Iris pigment epithelial cell (primary cell): ENCODE measurements around the gene FOXB1.

ENCODE experiments used
- DNase-seq: peaks from one replicate; pipeline ENCODE4 v3.0.0-alpha.2; 2011; ENCODE audit warnings: low read depth

Gene FOXB1

DNA sequence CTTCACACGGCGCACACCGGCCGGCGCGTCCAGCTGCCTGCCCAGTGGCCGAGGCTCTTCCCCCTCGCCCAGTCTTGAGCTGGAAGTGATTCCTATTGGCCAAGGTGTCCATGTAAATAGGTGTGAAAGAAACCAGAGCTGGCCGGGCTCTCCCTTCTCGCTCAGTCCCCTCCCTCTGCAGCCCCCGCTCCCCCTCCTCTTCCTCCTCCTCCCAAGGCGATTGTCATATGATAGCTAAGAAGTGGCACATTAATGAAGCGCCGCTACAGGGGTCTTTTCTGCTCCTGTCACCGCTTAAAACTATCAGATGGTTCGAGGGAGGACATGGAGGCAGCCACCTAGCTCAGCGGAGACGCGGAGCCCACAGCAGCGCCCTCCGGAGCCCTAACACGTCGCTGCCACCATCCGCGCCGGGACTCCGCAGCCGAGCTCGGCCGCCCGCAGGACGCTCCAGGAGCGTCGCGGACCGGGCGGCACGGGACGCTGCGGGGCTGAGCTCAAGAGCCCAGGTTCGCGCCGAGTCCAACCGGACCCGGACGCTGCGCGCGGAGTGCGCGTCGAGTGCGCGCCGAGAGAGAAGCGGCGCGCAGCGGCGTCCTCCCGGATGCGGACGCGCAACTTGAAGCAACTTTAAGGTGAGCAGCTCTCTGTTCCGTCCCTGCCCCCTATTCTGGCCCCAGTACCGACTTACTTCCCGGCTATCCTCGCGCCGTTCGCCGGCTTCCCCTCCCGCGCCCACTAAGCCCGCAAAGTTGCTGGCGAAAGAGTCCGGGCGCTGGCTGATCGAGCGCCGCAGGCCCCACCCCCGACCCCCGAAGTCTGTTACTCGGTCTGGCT is at the start of gene FOXB1:
TSS of gene FOXB1 (plus strand) at position 303 of the 837 bp plus-strand sequence. CDS start 653 bp downstream, outside the sequence.
- no peak for DNase-seq

DNA sequence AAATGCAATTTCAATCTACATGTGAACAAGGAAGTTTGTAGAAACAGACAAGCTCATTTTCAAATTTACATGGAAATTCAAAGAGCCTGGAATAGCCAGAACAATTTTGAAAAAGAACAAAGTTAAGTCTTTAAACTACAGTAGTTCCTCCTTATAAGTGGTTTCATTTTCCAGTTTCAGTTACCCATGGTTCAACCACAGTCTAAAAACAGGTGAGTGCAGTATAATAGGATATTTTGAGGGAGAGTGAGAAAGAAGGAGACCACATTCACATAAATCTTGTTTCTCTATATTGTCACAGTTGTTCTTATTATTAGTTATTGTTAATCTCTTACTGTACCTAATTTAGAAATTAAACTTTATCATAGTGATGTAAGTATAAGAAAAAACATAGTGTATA is 45.8 kb upstream of the FOXB1 start:
- DNase-seq = no peak

- no peak for DNase-seq
Observed at GRCh38 chr15:59960318-59960717, 43.8 kb upstream of the FOXB1 start.

DNA sequence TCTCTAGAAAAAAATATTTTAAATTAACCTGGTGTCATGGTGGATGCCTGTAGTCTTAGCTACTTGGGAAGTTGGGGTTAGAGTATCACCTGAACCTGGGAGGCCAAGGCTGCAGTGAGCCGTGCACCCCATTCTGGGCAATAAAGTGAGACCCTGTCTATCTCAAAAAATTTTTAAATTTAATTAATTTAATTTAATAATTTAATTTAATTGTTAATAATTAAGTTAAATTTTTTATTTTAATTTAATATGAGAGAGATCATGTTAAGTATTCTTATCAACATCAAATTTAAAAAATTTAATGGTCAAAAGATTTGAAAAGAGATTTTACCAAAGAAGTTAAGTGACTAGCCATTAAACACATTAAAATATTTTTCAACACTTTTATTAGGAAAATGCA is 40.8 kb upstream of the FOXB1 start:
- DNase-seq = no peak

DNA sequence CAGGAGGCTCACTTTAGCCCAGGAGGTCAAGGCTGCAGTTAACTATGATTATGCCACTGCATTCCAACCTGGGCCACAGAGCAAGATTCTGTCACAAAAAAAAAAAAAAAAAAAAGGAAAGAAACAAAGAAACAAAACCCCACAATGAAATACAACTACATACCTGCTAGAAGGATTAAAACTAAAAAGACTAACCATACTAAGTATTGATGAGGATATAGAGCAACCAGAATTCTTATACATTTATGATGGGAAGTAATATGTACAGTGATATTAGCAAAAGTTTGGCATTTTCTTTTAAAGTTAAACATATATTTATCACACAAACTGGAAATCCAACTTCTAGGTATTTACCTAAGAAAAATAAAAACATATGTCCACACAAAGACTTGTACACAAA is 40.2 kb upstream of the FOXB1 start:
- no peak for DNase-seq

- no peak for DNase-seq
Observed at GRCh38 chr15:59965741-59966140, 38.4 kb upstream of the FOXB1 start.

- DNase-seq = no peak
Observed at GRCh38 chr15:59966262-59966661, 37.8 kb upstream of the FOXB1 start.

GRCh38 chr15:59968314-59968713 is 35.8 kb upstream of the FOXB1 start:
- no peak for DNase-seq

GRCh38 chr15:59972241-59972640 is 31.9 kb upstream of the FOXB1 start:
- DNase-seq = no peak

DNA sequence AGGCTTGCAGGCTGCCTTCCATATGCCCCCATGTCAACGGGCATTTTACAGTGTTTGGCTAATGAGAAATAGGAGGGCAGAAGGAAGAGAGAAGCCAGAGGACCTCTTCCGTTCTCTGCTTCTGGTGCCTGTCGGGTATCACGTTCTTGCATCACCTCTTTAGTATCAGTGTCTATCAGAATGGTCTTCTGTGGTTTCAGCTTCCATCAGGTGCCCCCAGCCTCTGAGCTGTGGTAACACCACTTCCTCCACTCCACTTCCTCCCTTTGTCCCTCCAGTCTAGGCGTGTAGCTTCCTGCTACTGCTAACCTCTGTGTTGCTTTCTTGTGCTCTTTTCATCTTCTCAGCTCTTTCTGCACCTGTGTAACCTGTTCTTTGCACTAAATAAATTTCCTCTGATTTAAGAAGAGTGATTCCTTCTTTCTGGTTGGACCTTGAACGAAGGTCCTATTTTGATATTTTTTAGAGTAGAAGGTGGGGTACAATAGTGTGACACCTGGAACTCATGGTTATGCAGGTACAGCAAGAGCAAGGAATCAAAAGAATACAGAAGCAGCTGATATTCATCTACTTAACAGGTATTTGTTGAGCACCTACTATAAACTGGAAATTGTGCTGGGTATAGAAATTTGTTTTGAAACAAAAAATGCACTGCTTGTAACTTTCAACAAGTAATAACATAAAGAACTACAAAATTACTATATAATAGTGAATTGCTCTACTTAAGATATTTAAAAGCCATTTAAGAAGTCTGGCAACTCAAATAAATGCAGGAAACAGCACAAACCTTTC is 27.4 kb upstream of the FOXB1 start:
- DNase-seq = no peak

DNA sequence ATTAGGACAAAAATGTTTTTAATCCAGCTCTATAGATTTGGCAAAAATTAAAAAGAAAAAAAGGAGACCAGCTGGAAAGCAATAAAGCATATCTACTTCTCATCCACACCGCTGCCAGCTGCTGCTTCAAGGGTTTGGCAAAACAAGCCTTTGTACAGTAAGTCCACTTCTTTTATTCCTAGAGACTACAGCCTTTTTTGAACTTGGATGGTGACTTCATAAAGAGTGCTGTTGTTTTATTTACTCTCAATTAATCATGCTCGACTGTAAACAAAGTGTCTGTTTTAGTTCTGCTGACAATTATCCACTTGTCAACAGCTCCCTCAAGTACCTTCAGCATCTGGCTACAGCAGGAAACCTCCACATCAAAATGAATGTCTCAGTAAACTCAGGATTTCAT is 12.3 kb upstream of the FOXB1 start:
- no peak for DNase-seq

- no peak for DNase-seq
Observed at GRCh38 chr15:59993041-59993750, 10.9 kb upstream of the FOXB1 start.

- no peak for DNase-seq
Observed at GRCh38 chr15:59993950-59994401, 10.1 kb upstream of the FOXB1 start.

DNA sequence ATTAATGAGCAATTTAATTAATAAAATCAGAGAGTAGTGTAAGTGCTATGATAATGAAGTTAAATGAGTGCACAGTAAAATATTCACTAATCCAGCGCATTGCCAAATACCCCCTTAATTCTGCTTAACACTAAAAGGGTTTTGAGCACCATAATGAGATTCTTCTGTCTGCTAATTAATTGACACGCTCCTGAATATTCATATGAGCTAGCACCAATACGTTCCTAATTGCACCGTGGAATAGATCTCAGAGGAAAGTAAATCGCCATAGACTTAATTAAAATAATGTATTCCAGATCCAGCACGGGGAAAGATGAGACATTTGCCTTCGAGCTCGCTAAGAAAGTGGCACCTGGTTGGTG is 9.6 kb upstream of the FOXB1 start:
- DNase-seq = no peak

DNA sequence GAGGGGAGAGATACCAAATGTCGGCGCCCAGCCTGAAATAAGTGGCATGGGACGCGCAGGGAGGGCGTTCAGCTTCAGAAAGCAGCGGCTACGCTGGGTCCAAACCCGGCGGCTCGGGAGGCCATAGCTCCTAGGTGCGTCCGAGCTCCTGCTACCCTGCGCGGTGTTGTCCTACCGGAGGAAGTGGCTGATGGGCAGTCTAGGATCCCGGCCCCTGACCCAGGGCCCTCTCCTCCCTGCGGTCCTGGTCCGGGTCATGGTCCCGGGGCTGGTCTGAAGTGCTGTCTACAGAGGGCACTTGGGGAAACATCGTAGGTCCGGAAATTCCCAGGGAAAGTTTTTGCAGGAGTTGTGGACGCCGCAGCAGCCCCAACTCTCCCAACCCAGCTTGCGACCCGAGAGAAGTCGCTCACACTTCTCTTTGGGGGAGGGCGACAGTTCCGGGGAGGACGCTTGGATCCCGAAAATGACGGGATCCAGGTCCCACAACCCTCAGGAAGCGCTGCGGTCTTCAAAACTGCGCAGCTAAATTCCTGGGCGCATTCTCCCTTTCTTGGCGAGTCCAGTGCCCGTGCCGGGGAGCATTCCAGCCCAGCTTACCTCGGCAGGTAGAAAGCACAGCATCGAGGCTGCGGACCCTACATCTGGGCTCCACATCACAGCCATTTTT is 9.1 kb upstream of the FOXB1 start:
- DNase-seq = no peak

DNA sequence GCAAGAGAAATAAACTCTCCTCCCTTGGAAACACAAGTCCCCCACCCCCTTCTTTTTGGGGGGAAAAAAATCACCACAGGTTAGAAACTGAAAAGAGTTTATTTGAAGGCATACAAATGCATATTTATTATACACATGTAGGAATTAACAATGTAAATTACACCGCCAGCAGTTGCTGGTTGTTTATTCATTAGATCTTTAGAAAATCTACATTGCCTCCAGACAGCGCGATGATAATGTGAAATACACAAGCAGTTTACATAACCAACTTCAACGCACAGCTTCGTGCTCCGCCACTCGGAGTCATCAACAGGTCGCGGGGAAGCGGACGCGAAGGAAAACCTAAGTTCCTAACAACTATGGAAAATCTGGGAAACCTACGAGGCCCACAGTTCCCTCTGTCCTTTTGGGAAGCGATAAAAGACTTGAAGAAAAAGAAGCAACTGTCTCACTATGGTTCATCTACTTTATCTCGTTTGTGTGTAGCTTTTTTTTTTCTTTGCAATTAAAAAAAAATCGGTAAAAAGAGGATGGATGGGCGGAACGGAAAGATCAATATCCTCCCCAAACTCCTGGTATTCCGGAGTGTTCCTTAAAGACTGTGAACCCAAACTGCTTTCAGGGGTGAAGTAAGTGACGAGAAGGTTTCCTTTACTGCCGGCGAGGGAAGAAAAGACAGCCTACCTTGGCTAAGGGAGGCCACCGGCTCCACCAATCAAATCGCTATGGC is 8.4 kb upstream of the FOXB1 start:
- DNase-seq = no peak

DNA sequence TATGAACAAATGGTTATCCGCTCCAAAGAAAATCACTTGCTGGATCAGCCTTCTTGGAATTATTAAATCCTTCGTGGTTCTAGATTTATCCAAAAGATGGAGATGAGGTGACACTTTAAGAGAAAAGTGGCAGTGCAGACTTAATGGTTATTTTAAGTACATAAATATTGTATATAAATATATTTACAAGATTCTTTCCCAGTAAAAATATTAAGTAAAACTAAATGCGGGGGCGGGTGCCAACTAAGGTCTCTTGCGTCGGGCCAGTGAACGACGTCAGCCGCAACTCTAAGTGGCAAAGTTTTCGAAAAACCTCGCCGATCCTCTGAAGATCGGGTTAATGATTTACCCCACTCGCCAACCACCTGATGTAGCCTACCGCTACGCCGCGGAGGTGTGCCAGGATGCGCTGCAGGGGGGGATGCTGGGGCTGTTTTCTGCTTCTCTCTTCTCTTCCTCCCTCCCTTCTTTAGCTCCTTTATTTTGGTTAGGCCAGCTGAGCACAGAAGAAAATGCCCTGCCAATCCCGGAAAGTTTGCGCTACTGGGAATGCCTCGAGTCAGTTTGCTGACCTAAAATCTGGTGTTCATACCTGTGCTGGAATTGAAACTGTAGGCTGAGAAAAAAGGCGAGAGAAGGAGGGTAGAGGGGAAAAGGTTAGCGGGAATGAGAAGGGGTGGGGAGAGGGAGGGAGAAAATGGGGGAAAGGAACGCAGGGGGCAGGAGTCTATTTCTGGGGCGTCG is 7.6 kb upstream of the FOXB1 start:
- no peak for DNase-seq

GRCh38 chr15:59997070-59997701 is 6.9 kb upstream of the FOXB1 start:
- no peak for DNase-seq

DNA sequence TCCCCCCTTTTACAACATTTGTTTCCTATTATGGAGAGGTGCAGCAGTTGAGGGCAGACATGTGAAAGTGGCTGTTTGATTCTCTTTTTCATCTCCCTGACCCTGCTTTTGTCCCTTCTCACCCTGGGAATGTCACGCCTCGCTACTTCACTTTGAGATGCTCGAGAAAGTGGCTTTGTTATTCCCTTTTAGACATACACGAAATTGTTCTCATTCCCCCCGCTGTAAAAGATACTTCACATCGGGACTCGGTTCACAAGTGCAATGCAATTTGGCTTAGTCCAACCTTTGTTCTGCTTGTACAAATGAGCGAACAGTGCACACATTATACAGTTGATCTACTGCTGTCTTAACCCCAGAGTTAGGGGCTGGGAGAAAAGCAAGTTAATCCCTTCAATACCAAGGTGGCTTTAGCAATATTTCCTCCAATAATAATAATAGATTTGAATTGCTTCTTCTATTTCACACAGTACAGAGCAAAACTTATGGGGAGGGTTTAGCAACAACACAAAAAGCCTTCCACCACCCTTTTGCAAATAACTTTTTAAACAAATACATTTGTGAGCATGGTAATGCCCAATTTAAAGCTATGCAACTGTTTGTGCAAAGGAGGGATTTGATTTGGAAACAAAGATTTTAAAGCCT is 5.7 kb upstream of the FOXB1 start:
- DNase-seq = no peak
